Activated T-cell treated with anti-CD3 and anti-CD28 coated beads, Interleukin-2, amount 50 U/mL, for 4 hours (primary cell): ENCODE measurements around the gene TBX4. TPM values are rescaled to one million over a fixed set of nuclear protein-coding genes. Genes with fewer than 3 reads are reported as not detected.
"Not testable (repeated sequence)": the region's sequence is repeated elsewhere in the genome, so short reads cannot be mapped to it uniquely, and the experiment has no call there.

ENCODE experiments used
- ATAC-seq, 2 donors: fragments of 200-7000 bp; cut with Tn5 transposase; one replicate each; pipeline ENCODE4 v1.10.0; 2021
- DNase-seq: peaks from one replicate; pipeline ENCODE4 v3.0.0-alpha.2; 2020
- H3K27me3 Mint-ChIP-seq: one replicate; pipeline ENCODE4 v1.8.0; 2021; ENCODE audit warnings: low read depth, mixed read lengths
- H3K36me3 Mint-ChIP-seq: one replicate; pipeline ENCODE4 v1.8.0; 2022; ENCODE audit warnings: mixed read lengths; ENCODE audit not compliant: insufficient read depth
- H3K4me1 Mint-ChIP-seq: one replicate; pipeline ENCODE4 v1.8.0; 2021; ENCODE audit warnings: low read depth, mixed read lengths
- H3K4me3 Mint-ChIP-seq: one replicate; pipeline ENCODE4 v1.8.0; 2021; ENCODE audit warnings: mild to moderate bottlenecking, moderate library complexity, mixed read lengths
- H3K9me3 Mint-ChIP-seq: one replicate; pipeline ENCODE4 v1.8.0; 2021; ENCODE audit warnings: mixed read lengths
- total RNA-seq, 3 donors: library from RNA; stranded (reverse); gene quantifications; one replicate each; pipeline ENCODE4 v1.2.1, GENCODE V29; 2021

TBX4 gene
- total RNA-seq, 3 donors from 2014 or later = not detected

GRCh38 chr17:61419496-61420046 lies 32.7 kb upstream of the TBX4 start:
- H3K4me1 Mint-ChIP-seq = no peaks in the 10 kb centered on the region
- no peaks in the 10 kb centered on the region for H3K36me3 Mint-ChIP-seq
- H3K9me3 Mint-ChIP-seq = no peaks in the 10 kb centered on the region
- H3K4me3 Mint-ChIP-seq = no peak overlapping the region
- no peak for ATAC-seq
- DNase-seq = no peak
- H3K27me3 Mint-ChIP-seq = peaks cover 43% of the 10 kb centered on the region

- Mint-ChIP-seq H3K36me3 (no peaks in the 10 kb centered on the region), H3K4me1 (no peaks in the 10 kb centered on the region), H3K27me3 (peaks cover 45% of the 10 kb centered on the region), H3K4me3 (no peak overlapping the region), H3K9me3 (no peaks in the 10 kb centered on the region)
- no peak for ATAC-seq
- DNase-seq = no peak
These were observed 32.2 kb upstream of the TBX4 start for GRCh38 chr17:61420052-61420451.

GRCh38 chr17:61420745-61421398 lies 31.4 kb upstream of the TBX4 start:
- DNase-seq (no peak), ATAC-seq (no peak)
- Mint-ChIP-seq H3K4me1 (no peaks in the 10 kb centered on the region), H3K27me3 (peaks cover 52% of the 10 kb centered on the region), H3K9me3 (no peaks in the 10 kb centered on the region), H3K4me3 (no peak overlapping the region), H3K36me3 (no peaks in the 10 kb centered on the region)

- Mint-ChIP-seq H3K36me3 (no peaks in the 10 kb centered on the region), H3K27me3 (peaks cover 52% of the 10 kb centered on the region), H3K4me1 (no peaks in the 10 kb centered on the region), H3K4me3 (no peak overlapping the region), H3K9me3 (no peaks in the 10 kb centered on the region)
- no peak for DNase-seq
- ATAC-seq = no peak
These were observed 30.8 kb upstream of the TBX4 start for GRCh38 chr17:61421460-61421859.

GRCh38 chr17:61422116-61422799 lies 30.0 kb upstream of the TBX4 start:
- no peaks in the 10 kb centered on the region for H3K9me3 Mint-ChIP-seq
- H3K36me3 Mint-ChIP-seq = no peaks in the 10 kb centered on the region
- DNase-seq (no peak), ATAC-seq (no peak)
- H3K4me1 Mint-ChIP-seq = no peaks in the 10 kb centered on the region
- no peak overlapping the region for H3K4me3 Mint-ChIP-seq
- H3K27me3 Mint-ChIP-seq = peaks cover 48% of the 10 kb centered on the region

GRCh38 chr17:61422869-61423268 lies 29.4 kb upstream of the TBX4 start:
- no peaks in the 10 kb centered on the region for H3K9me3 Mint-ChIP-seq
- no peaks in the 10 kb centered on the region for H3K36me3 Mint-ChIP-seq
- H3K4me3 Mint-ChIP-seq = no peak overlapping the region
- H3K4me1 Mint-ChIP-seq = no peaks in the 10 kb centered on the region
- ATAC-seq = no peak
- peaks cover 46% of the 10 kb centered on the region for H3K27me3 Mint-ChIP-seq
- DNase-seq = no peak

- Mint-ChIP-seq H3K9me3 (no peaks in the 10 kb centered on the region), H3K4me1 (no peaks in the 10 kb centered on the region), H3K36me3 (no peaks in the 10 kb centered on the region), H3K27me3 (peaks cover 41% of the 10 kb centered on the region), H3K4me3 (no peak overlapping the region)
- ATAC-seq (no peak), DNase-seq (no peak)
These were observed 28.1 kb upstream of the TBX4 start for GRCh38 chr17:61423967-61424649.

GRCh38 chr17:61425682-61426481 lies 26.3 kb upstream of the TBX4 start:
- Mint-ChIP-seq H3K27me3 (peaks cover 31% of the 10 kb centered on the region), H3K9me3 (no peaks in the 10 kb centered on the region), H3K4me1 (no peaks in the 10 kb centered on the region), H3K36me3 (no peaks in the 10 kb centered on the region), H3K4me3 (no peak overlapping the region)
- ATAC-seq (no peak), DNase-seq (no peak)

- Mint-ChIP-seq H3K27me3 (peaks cover 27% of the 10 kb centered on the region), H3K4me1 (no peaks in the 10 kb centered on the region), H3K9me3 (no peaks in the 10 kb centered on the region), H3K4me3 (no peak overlapping the region), H3K36me3 (no peaks in the 10 kb centered on the region)
- DNase-seq = no peak
- no peak for ATAC-seq
These were observed 25.5 kb upstream of the TBX4 start for GRCh38 chr17:61426482-61427304.

- Mint-ChIP-seq H3K4me3 (no peak overlapping the region), H3K9me3 (no peaks in the 10 kb centered on the region), H3K36me3 (no peaks in the 10 kb centered on the region), H3K4me1 (no peaks in the 10 kb centered on the region), H3K27me3 (peaks cover 23% of the 10 kb centered on the region)
- DNase-seq (no peak), ATAC-seq (no peak)
These were observed 24.7 kb upstream of the TBX4 start for GRCh38 chr17:61427567-61427966.

- ATAC-seq (no peak), DNase-seq (no peak)
- Mint-ChIP-seq H3K9me3 (no peaks in the 10 kb centered on the region), H3K36me3 (no peaks in the 10 kb centered on the region), H3K4me3 (no peak overlapping the region), H3K27me3 (peaks cover 13% of the 10 kb centered on the region), H3K4me1 (no peaks in the 10 kb centered on the region)
These were observed 22.9 kb upstream of the TBX4 start for GRCh38 chr17:61429274-61429673.

GRCh38 chr17:61429831-61430230 lies 22.4 kb upstream of the TBX4 start:
- not testable (repeated sequence) for ATAC-seq, DNase-seq, H3K36me3 Mint-ChIP-seq, H3K9me3 Mint-ChIP-seq, H3K4me3 Mint-ChIP-seq, H3K4me1 Mint-ChIP-seq
- H3K27me3 Mint-ChIP-seq = peaks cover 12% of the 10 kb centered on the region

GRCh38 chr17:61431594-61432311 lies 20.5 kb upstream of the TBX4 start:
- DNase-seq = no peak
- H3K27me3 Mint-ChIP-seq = peaks cover 5% of the 10 kb centered on the region
- H3K36me3 Mint-ChIP-seq = no peaks in the 10 kb centered on the region
- H3K4me3 Mint-ChIP-seq = no peak overlapping the region
- H3K4me1 Mint-ChIP-seq = no peaks in the 10 kb centered on the region
- H3K9me3 Mint-ChIP-seq = peaks cover 8% of the 10 kb centered on the region
- ATAC-seq = no peak
